ENCODE data around the gene APC2. TPM values are rescaled to one million over a fixed set of nuclear protein-coding genes. Genes with fewer than 3 reads are reported as not detected.

Gene APC2
- total RNA-seq, 1 experiment from 2014 or later = 1.4 TPM

DNA sequence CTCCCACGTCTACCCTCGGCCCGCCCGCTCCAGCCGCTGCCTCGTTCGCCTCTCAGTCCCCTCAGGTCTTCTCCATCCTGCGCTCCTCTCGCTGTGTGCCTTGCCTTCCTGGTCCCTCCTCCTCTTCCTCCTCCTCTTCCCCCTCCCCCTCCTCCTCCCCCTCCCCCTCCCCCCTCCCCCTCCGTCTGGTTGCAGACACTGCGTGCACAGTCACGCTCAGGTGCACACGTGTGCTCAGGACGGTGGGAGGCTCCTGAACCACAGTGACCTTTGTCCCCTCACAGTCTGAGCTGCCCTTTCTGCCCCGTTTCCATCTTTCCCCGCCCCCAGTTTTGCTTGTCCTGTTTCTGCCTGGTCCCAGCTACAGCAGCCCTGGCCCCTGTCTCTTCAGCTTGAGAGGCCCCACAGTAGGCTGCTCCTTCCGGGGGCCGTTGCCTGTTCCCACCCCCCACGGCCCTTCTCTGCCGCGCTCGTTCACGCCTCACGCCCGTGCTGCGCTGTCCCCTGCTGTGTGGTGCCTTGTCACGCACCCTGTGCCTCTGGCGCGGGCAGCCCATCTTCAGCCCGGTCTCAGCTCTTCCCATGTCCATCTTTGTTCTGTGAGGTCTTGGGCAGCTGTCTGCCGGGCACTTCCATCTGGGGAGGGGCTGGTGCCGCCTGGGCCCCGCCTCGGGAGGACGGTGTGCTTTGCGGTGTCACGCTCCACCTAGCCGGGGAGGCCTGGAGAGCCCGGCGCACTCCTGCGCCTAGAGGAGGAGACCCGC is 25.5 kb upstream of the APC2 start:
- Histone ChIP-seq H3K79me2 (ENCODE audit: low read length) (peaks cover 14% of the 10 kb centered on the region), H4K20me1 (ENCODE audit: low read length) (no peaks in the 10 kb centered on the region), H3K4me3 (ENCODE audit: low read length) (no peak overlapping the region), H3F3A (ENCODE audit: low read length, unreplicated experiment) (no peaks in the 10 kb centered on the region), H3K27me3 (ENCODE audit: low read length) (no peaks in the 10 kb centered on the region), H3K9me3 (ENCODE audit: low read length) (no peaks in the 10 kb centered on the region), H3K9me2 (replicated peaks; ENCODE audit: low read length) (no peaks in the 10 kb centered on the region), H3K4me1 (ENCODE audit: insufficient read depth, low read length) (no peaks in the 10 kb centered on the region), H3K36me3 (ENCODE audit: low read depth, low read length) (peaks cover 25% of the 10 kb centered on the region; the same call in 1 of the 2 replicates), H3K9ac (ENCODE audit: low read length) (no peak overlapping the region), H2AFZ (ENCODE audit: low read length) (no peak overlapping the region), H3K4me2 (ENCODE audit: low read length) (no peak overlapping the region), H3K27ac (ENCODE audit: low read length) (no peak overlapping the region)
- POLR2A ChIA-PET (ENCODE audit: unreplicated experiment) = no interaction called here
- no TSS peak for BruUV-seq (replicated peaks)
- ATAC-seq (no peak), DNase-seq (no peak)
- CTCF ChIA-PET = no interaction called here
- no peak for TF ChIP-seq EZH2 (IDR thresholded peaks at IDR 0.05; ENCODE audit: low read length, unreplicated experiment)
- no peak for TF ChIP-seq EZH2phosphoT487 (IDR thresholded peaks at IDR 0.05; ENCODE audit: borderline replicate concordance, low read length)
- TF ChIP-seq, protein P1, sequence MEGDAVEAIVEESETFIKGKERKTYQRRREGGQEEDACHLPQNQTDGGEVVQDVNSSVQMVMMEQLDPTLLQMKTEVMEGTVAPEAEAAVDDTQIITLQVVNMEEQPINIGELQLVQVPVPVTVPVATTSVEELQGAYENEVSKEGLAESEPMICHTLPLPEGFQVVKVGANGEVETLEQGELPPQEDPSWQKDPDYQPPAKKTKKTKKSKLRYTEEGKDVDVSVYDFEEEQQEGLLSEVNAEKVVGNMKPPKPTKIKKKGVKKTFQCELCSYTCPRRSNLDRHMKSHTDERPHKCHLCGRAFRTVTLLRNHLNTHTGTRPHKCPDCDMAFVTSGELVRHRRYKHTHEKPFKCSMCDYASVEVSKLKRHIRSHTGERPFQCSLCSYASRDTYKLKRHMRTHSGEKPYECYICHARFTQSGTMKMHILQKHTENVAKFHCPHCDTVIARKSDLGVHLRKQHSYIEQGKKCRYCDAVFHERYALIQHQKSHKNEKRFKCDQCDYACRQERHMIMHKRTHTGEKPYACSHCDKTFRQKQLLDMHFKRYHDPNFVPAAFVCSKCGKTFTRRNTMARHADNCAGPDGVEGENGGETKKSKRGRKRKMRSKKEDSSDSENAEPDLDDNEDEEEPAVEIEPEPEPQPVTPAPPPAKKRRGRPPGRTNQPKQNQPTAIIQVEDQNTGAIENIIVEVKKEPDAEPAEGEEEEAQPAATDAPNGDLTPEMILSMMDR (conservative IDR thresholded peaks at IDR 0.05; ENCODE audit: low read depth, low read length) = no peak
- intact Hi-C loops (cut with micrococcal nuclease) = no loop called here

DNA sequence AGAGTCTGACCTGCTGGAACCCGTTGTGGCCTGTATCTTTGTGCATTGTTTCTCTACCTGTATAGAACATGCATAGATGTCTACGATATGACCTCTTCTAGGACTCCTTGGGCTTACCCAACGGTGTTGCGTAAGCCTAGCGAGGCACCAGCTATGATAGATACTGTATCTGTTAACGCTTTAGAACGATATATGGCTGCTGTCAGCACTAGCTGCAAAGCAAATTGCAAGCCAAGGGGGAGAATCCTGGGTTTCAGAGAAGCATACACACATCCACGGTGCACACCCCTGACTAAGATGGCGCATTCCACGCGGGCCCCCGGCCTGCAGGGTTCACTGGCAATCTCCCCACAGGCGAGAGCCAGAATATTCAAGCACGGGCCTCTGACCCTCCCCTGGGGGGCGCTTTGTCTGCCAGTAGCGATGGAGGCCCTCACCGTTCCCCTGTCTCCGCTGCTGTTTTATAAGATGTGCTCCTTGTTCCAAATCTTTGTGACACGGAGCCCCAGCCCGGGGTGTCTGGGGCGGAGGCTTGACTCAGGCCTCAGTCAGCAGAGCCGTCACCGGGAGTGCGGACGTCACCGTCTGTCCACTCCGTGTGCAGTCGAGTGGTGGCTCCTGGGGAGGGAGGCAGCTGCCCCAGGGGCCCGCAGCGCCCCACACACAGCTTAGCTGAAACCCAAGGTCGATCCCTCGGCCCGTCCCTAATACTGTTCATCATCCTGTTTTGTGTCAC is 24.7 kb upstream of the APC2 start:
- no peak for DNase-seq
- peaks cover 21% of the 10 kb centered on the region; the same call in 1 of the 2 replicates for H3K36me3 ChIP-seq (ENCODE audit: low read depth, low read length)
- ATAC-seq = no peak
- no peak overlapping the region for H3K4me2 ChIP-seq (ENCODE audit: low read length)
- intact Hi-C loops (cut with micrococcal nuclease) = no loop called here
- H3K4me3 ChIP-seq (ENCODE audit: low read length) = no peak overlapping the region
- H3K9ac ChIP-seq (ENCODE audit: low read length) = no peak overlapping the region
- H4K20me1 ChIP-seq (ENCODE audit: low read length) = no peaks in the 10 kb centered on the region
- no peaks in the 10 kb centered on the region for H3K9me2 ChIP-seq (replicated peaks; ENCODE audit: low read length)
- no peaks in the 10 kb centered on the region for H3K27me3 ChIP-seq (ENCODE audit: low read length)
- H3F3A ChIP-seq (ENCODE audit: low read length, unreplicated experiment) = no peaks in the 10 kb centered on the region
- H2AFZ ChIP-seq (ENCODE audit: low read length) = no peak overlapping the region
- H3K9me3 ChIP-seq (ENCODE audit: low read length) = no peaks in the 10 kb centered on the region
- no peak overlapping the region for H3K27ac ChIP-seq (ENCODE audit: low read length)
- BruUV-seq (replicated peaks) = no TSS peak
- no peaks in the 10 kb centered on the region for H3K4me1 ChIP-seq (ENCODE audit: insufficient read depth, low read length)
- TF ChIP-seq EZH2phosphoT487 (IDR thresholded peaks at IDR 0.05; ENCODE audit: borderline replicate concordance, low read length) = no peak
- TF ChIP-seq EZH2 (IDR thresholded peaks at IDR 0.05; ENCODE audit: low read length, unreplicated experiment) = no peak
- TF ChIP-seq, protein P1 (conservative IDR thresholded peaks at IDR 0.05; ENCODE audit: low read depth, low read length) = no peak
- CTCF ChIA-PET = no interaction called here
- peaks cover 12% of the 10 kb centered on the region; the same call in 1 of the 2 replicates for H3K79me2 ChIP-seq (ENCODE audit: low read length)
- POLR2A ChIA-PET (ENCODE audit: unreplicated experiment) = no interaction called here

DNA sequence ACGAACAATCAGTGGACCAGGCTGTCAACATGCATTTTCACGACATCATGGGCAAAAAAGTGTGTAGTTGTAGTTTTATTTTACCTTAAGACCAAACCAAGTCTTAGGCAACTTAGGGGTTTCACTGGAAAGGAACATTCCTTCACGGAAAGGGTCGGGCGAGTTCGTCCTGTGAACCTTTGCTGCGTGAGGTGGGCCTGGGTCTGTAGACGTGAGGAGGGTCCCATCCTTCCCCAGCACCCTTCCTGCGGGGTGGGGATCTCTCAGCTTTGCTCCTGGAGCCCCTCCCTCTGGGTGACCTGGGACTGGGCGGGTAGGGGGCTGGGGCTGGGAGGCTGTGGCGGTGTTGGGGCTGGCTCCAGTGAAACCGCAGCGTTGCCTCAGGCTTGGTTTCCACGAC is 24.0 kb upstream of the APC2 start:
- Histone ChIP-seq H2AFZ (ENCODE audit: low read length) (no peak overlapping the region), H3K4me1 (ENCODE audit: insufficient read depth, low read length) (no peaks in the 10 kb centered on the region), H4K20me1 (ENCODE audit: low read length) (no peaks in the 10 kb centered on the region), H3K9me3 (ENCODE audit: low read length) (no peaks in the 10 kb centered on the region), H3K4me2 (ENCODE audit: low read length) (no peak overlapping the region), H3K79me2 (ENCODE audit: low read length) (peaks cover 8% of the 10 kb centered on the region; the same call in 1 of the 2 replicates), H3K9ac (ENCODE audit: low read length) (no peak overlapping the region), H3F3A (ENCODE audit: low read length, unreplicated experiment) (no peaks in the 10 kb centered on the region), H3K9me2 (replicated peaks; ENCODE audit: low read length) (no peaks in the 10 kb centered on the region), H3K27ac (ENCODE audit: low read length) (no peak overlapping the region), H3K36me3 (ENCODE audit: low read depth, low read length) (peaks cover 15% of the 10 kb centered on the region; the same call in 1 of the 2 replicates), H3K4me3 (ENCODE audit: low read length) (no peak overlapping the region), H3K27me3 (ENCODE audit: low read length) (no peaks in the 10 kb centered on the region)
- POLR2A ChIA-PET (ENCODE audit: unreplicated experiment) = no interaction called here
- ATAC-seq = no peak
- no TSS peak for BruUV-seq (replicated peaks)
- intact Hi-C loops (cut with micrococcal nuclease) = no loop called here
- no peak for DNase-seq
- TF ChIP-seq, protein P1 (conservative IDR thresholded peaks at IDR 0.05; ENCODE audit: low read depth, low read length) = no peak
- TF ChIP-seq EZH2phosphoT487 (IDR thresholded peaks at IDR 0.05; ENCODE audit: borderline replicate concordance, low read length) = no peak
- no peak for TF ChIP-seq EZH2 (IDR thresholded peaks at IDR 0.05; ENCODE audit: low read length, unreplicated experiment)
- CTCF ChIA-PET = no interaction called here

Measured in PC-3 (cell line).